Skeletal muscle satellite cell (primary cell): ENCODE measurements around the gene SNAPC1.
A peak's percentile ranks its signal among the peaks of the same experiment; 100 is the strongest.
"Not testable (repeated sequence)": the region's sequence is repeated elsewhere in the genome, so short reads cannot be mapped to it uniquely, and the experiment has no call there.

Source experiments
- H3K27me3 ChIP-seq: 2 replicates; pipeline ENCODE4 v1.7.0; 2013; ENCODE audit warnings: low read length; ENCODE audit not compliant: control insufficient read depth, insufficient read depth
- H3K36me3 ChIP-seq: 2 replicates; pipeline ENCODE4 v1.7.0; 2013; ENCODE audit warnings: mild to moderate bottlenecking, control low read depth, low read length; ENCODE audit not compliant: insufficient read depth
- H3K4me1 ChIP-seq: 2 replicates; pipeline ENCODE4 v1.7.0; 2013; ENCODE audit warnings: low read length; ENCODE audit not compliant: control insufficient read depth, insufficient read depth
- H3K4me2 ChIP-seq: 2 replicates; pipeline ENCODE4 v1.7.0; 2013; ENCODE audit warnings: mild to moderate bottlenecking, low read length
- H3K4me3 ChIP-seq: 2 replicates; pipeline ENCODE4 v1.7.0; 2013; ENCODE audit warnings: low read length
- H3K9ac ChIP-seq: 2 replicates; pipeline ENCODE4 v1.7.0; 2013; ENCODE audit warnings: mild to moderate bottlenecking, low read depth, low read length, moderate library complexity
- H3K9me3 ChIP-seq: replicated peaks from 2 replicates; pipeline ENCODE4 v1.7.0; 2013; ENCODE audit warnings: mild to moderate bottlenecking, control low read depth, low read length

The SNAPC1 gene

GRCh38 chr14:61733972-61734371 lies 28.2 kb upstream of the SNAPC1 start:
- Histone ChIP-seq H3K27me3 (no peaks in the 10 kb centered on the region), H3K4me1 (peaks cover 15% of the 10 kb centered on the region), H3K4me3 (no peak overlapping the region), H3K4me2 (no peak overlapping the region), H3K9ac (no peak overlapping the region), H3K9me3 (no peaks in the 10 kb centered on the region), H3K36me3 (peaks cover 95% of the 10 kb centered on the region)

DNA sequence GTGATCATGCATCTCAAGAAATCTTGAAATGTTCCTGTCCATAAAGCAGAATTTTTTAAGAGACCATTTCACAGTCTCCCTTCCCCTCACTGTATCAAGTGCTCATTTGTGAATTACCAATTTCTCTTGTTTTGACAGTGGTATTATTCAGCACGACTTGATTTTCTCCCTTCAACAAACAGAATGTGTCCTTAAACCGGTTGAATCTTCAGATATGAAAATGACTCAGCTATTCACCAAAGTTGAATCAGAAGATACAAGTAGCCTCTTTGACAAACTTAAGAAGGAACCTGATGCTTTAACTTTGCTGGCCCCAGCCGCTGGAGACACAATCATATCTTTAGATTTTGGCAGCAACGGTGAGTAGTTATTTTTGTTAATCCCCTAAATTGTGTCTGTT lies 25.5 kb upstream of the SNAPC1 start:
- Histone ChIP-seq H3K4me2 (no peak overlapping the region), H3K9ac (no peak overlapping the region), H3K27me3 (no peaks in the 10 kb centered on the region), H3K4me3 (no peak overlapping the region), H3K36me3 (peaks cover 93% of the 10 kb centered on the region), H3K9me3 (no peaks in the 10 kb centered on the region), H3K4me1 (peaks cover 11% of the 10 kb centered on the region)

DNA sequence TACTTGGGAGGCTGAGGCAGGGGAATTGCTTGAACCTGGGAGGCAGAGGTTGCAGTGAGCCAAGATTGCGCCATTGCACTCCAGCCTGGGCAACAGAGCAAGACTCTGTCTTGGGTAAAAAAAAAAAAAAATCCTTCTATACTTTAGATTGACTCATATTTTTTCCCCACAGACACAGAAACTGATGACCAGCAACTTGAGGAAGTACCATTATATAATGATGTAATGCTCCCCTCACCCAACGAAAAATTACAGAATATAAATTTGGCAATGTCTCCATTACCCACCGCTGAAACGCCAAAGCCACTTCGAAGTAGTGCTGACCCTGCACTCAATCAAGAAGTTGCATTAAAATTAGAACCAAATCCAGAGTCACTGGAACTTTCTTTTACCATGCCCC lies 24.3 kb upstream of the SNAPC1 start:
- peaks cover 92% of the 10 kb centered on the region for H3K36me3 ChIP-seq
- H3K4me1 ChIP-seq, result peaks cover 11% of the 10 kb centered on the region
- H3K9me3 ChIP-seq, result no peaks in the 10 kb centered on the region
- no peaks in the 10 kb centered on the region for H3K27me3 ChIP-seq
- no peak overlapping the region for H3K9ac ChIP-seq
- no peak overlapping the region for H3K4me2 ChIP-seq
- H3K4me3 ChIP-seq, result no peak overlapping the region

GRCh38 chr14:61739133-61739532 lies 23.1 kb upstream of the SNAPC1 start:
- H3K36me3 ChIP-seq, result peaks cover 94% of the 10 kb centered on the region
- no peak overlapping the region for H3K4me2 ChIP-seq
- H3K4me3 ChIP-seq, result no peak overlapping the region
- peaks cover 17% of the 10 kb centered on the region for H3K4me1 ChIP-seq
- H3K9ac ChIP-seq, result no peak overlapping the region
- H3K9me3 ChIP-seq, result no peaks in the 10 kb centered on the region
- H3K27me3 ChIP-seq, result no peaks in the 10 kb centered on the region

GRCh38 chr14:61742371-61742770 lies 19.8 kb upstream of the SNAPC1 start:
- peaks cover 94% of the 10 kb centered on the region for H3K36me3 ChIP-seq
- H3K9me3 ChIP-seq, result no peaks in the 10 kb centered on the region
- no peak overlapping the region for H3K4me3 ChIP-seq
- peaks cover 19% of the 10 kb centered on the region for H3K4me1 ChIP-seq
- no peak overlapping the region for H3K9ac ChIP-seq
- H3K4me2 ChIP-seq, result no peak overlapping the region
- H3K27me3 ChIP-seq, result no peaks in the 10 kb centered on the region

DNA sequence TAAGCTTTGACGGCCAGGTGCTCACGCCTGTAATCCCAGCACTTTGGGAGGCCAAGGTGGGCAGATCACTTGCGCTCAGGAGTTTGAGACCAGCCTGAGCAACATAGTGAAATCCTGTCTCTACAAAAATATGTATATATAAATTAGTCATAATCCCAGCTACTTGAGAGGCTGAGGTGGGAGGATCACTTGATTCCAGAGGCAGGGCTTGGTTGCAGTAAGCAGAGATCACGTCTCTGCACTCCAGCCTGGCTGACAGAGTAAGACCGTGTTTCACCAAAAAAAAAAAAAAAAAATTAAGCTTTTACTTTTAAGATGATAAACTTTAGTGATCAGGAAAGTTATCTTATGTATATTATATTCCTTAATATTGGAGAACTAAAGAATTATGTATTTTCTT lies 18.0 kb upstream of the SNAPC1 start:
- no peak overlapping the region for H3K4me3 ChIP-seq
- peaks cover 95% of the 10 kb centered on the region for H3K36me3 ChIP-seq

GRCh38 chr14:61746346-61746745 lies 15.9 kb upstream of the SNAPC1 start:
- H3K9ac ChIP-seq, result peak overlapping the region; percentile 83
- H3K27me3 ChIP-seq, H3K9me3 ChIP-seq: not testable (repeated sequence)
- H3K36me3 ChIP-seq, result peaks cover 93% of the 10 kb centered on the region
- peak overlapping the region; percentile 73 for H3K4me2 ChIP-seq
- peak overlapping the region; percentile 69 for H3K4me3 ChIP-seq
- peaks cover 51% of the 10 kb centered on the region for H3K4me1 ChIP-seq

More for the DNA sequence above, 18.0 kb upstream of the SNAPC1 start:
- H3K9me3 ChIP-seq, result no peaks in the 10 kb centered on the region
- H3K4me1 ChIP-seq, result peaks cover 34% of the 10 kb centered on the region
- no peak overlapping the region for H3K9ac ChIP-seq
- no peak overlapping the region for H3K4me2 ChIP-seq
- H3K27me3 ChIP-seq, result no peaks in the 10 kb centered on the region

- H3K4me2 ChIP-seq, result peak overlapping the region; percentile 73
- H3K4me3 ChIP-seq, result peak overlapping the region; percentile 69
- H3K4me1 ChIP-seq, result peaks cover 57% of the 10 kb centered on the region
- no peaks in the 10 kb centered on the region for H3K27me3 ChIP-seq
- no peaks in the 10 kb centered on the region for H3K9me3 ChIP-seq
- peaks cover 88% of the 10 kb centered on the region for H3K36me3 ChIP-seq
- peak overlapping the region; percentile 83 for H3K9ac ChIP-seq
Measured at GRCh38 chr14:61746881-61747280, 15.3 kb upstream of the SNAPC1 start.

GRCh38 chr14:61747342-61747741 lies 14.9 kb upstream of the SNAPC1 start:
- Histone ChIP-seq H3K27me3 (no peaks in the 10 kb centered on the region), H3K9me3 (no peaks in the 10 kb centered on the region), H3K9ac (peak overlapping the region; percentile 83), H3K4me1 (peaks cover 60% of the 10 kb centered on the region), H3K36me3 (peaks cover 87% of the 10 kb centered on the region), H3K4me3 (peak overlapping the region; percentile 69), H3K4me2 (peak overlapping the region; percentile 73)

- peak overlapping the region; percentile 83 for H3K9ac ChIP-seq
- H3K27me3 ChIP-seq, result no peaks in the 10 kb centered on the region
- peak overlapping the region; percentile 69 for H3K4me3 ChIP-seq
Measured at GRCh38 chr14:61749264-61749663, 13.0 kb upstream of the SNAPC1 start.

GRCh38 chr14:61749867-61750266 lies 12.4 kb upstream of the SNAPC1 start:
- H3K4me2 ChIP-seq, result peak overlapping the region; percentile 73
- no peaks in the 10 kb centered on the region for H3K27me3 ChIP-seq
- no peaks in the 10 kb centered on the region for H3K9me3 ChIP-seq
- peaks cover 80% of the 10 kb centered on the region for H3K36me3 ChIP-seq
- peaks cover 79% of the 10 kb centered on the region for H3K4me1 ChIP-seq
- H3K4me3 ChIP-seq, result peak overlapping the region; percentile 69
- peak overlapping the region; percentile 83 for H3K9ac ChIP-seq

More at GRCh38 chr14:61749264-61749663, 13.0 kb upstream of the SNAPC1 start:
- Histone ChIP-seq H3K9me3 (no peaks in the 10 kb centered on the region), H3K4me2 (peak overlapping the region; percentile 73), H3K36me3 (peaks cover 85% of the 10 kb centered on the region), H3K4me1 (peaks cover 73% of the 10 kb centered on the region)

- Histone ChIP-seq H3K4me2 (peak overlapping the region; percentile 73), H3K9me3 (no peaks in the 10 kb centered on the region), H3K4me1 (peaks cover 87% of the 10 kb centered on the region), H3K9ac (peak overlapping the region; percentile 83), H3K27me3 (no peaks in the 10 kb centered on the region), H3K4me3 (peak overlapping the region; percentile 69), H3K36me3 (peaks cover 70% of the 10 kb centered on the region)
Measured at GRCh38 chr14:61750708-61751474, 11.3 kb upstream of the SNAPC1 start.
